Neural progenitor cell (in vitro differentiated cells): ENCODE results near the gene STK39.

Source experiments
- EZH2 ChIP-seq: fragments of 200-600 bp; sonication (generic); IDR thresholded peaks from 2 replicates; pipeline ENCODE4 v1.6.1; 2017; ENCODE audit warnings: antibody characterized with exemption, mild to moderate bottlenecking, moderate library complexity
- TF ChIP-seq, protein P1 (sequence below): fragments of 200-600 bp; sonication (generic); IDR thresholded peaks from 2 replicates; pipeline ENCODE4 v1.5.1; 2017; ENCODE audit warnings: antibody characterized with exemption, mild to moderate bottlenecking

DNA sequence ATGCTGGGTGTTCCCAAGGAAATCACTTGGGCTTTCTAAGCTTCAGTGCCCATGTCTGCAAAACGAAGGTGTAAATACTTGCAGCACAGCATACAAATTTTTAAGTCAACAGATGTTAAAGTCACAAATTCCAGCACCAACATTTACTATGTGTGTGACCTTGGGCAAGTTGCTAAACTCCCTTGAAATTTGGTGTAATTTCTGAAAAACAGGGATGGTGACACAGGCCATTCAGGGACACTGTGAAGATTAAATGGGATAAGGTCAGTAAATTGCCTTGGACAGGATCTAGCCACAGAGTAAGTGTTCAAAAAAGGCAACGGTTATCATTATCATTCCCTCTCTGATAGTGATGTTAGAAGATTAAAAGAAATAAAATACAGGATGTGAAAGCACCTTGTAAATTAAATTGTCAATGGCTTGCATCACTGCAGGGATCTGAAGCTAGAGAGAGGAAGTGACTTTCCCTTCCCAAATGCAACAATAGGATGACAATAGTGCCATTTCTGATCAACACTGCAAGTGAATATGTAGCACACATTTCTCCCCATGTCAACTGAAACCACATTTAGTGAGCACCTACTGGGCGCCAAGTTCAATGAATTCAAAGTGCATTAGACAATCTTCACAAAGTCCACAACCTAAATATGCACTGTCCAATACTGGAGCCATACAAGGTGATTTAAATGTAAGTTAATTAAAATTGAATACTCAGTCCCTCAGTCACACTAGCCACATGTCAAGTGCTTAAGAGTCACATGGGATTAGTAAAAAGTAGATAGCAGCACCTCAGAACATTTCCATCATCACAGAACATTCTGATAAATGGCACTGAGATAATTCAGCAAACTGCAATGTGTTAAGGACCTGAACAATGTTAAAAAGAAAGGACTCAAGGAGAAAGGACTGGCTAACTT, 81.2 kb downstream of the STK39 start:
- TF ChIP-seq, protein P1, sequence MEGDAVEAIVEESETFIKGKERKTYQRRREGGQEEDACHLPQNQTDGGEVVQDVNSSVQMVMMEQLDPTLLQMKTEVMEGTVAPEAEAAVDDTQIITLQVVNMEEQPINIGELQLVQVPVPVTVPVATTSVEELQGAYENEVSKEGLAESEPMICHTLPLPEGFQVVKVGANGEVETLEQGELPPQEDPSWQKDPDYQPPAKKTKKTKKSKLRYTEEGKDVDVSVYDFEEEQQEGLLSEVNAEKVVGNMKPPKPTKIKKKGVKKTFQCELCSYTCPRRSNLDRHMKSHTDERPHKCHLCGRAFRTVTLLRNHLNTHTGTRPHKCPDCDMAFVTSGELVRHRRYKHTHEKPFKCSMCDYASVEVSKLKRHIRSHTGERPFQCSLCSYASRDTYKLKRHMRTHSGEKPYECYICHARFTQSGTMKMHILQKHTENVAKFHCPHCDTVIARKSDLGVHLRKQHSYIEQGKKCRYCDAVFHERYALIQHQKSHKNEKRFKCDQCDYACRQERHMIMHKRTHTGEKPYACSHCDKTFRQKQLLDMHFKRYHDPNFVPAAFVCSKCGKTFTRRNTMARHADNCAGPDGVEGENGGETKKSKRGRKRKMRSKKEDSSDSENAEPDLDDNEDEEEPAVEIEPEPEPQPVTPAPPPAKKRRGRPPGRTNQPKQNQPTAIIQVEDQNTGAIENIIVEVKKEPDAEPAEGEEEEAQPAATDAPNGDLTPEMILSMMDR, result no peak
- no peak for TF ChIP-seq EZH2
